AG10803 (cell line): ENCODE data around the gene STARD10.

Source experiments
- DNase-seq: peaks from one replicate; pipeline ENCODE4 v3.0.0; 2010; ENCODE audit warnings: low read depth
- H3K4me3 ChIP-seq: 2 replicates; pipeline ENCODE4 v1.5.1; 2011; ENCODE audit warnings: mild to moderate bottlenecking, low read length, control low read depth
- TF ChIP-seq, protein P1 (sequence below): conservative IDR thresholded peaks from 2 replicates; pipeline ENCODE4 v1.5.1; 2011; ENCODE audit warnings: mild to moderate bottlenecking, low read length, control low read depth, inconsistent platforms

Gene STARD10

GRCh38 chr11:72825661-72826060 is 31.8 kb upstream of the STARD10 start:
- H3K4me3 ChIP-seq, result no peak overlapping the region
- no peak for DNase-seq
- TF ChIP-seq, protein P1, sequence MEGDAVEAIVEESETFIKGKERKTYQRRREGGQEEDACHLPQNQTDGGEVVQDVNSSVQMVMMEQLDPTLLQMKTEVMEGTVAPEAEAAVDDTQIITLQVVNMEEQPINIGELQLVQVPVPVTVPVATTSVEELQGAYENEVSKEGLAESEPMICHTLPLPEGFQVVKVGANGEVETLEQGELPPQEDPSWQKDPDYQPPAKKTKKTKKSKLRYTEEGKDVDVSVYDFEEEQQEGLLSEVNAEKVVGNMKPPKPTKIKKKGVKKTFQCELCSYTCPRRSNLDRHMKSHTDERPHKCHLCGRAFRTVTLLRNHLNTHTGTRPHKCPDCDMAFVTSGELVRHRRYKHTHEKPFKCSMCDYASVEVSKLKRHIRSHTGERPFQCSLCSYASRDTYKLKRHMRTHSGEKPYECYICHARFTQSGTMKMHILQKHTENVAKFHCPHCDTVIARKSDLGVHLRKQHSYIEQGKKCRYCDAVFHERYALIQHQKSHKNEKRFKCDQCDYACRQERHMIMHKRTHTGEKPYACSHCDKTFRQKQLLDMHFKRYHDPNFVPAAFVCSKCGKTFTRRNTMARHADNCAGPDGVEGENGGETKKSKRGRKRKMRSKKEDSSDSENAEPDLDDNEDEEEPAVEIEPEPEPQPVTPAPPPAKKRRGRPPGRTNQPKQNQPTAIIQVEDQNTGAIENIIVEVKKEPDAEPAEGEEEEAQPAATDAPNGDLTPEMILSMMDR, result no peak

DNA sequence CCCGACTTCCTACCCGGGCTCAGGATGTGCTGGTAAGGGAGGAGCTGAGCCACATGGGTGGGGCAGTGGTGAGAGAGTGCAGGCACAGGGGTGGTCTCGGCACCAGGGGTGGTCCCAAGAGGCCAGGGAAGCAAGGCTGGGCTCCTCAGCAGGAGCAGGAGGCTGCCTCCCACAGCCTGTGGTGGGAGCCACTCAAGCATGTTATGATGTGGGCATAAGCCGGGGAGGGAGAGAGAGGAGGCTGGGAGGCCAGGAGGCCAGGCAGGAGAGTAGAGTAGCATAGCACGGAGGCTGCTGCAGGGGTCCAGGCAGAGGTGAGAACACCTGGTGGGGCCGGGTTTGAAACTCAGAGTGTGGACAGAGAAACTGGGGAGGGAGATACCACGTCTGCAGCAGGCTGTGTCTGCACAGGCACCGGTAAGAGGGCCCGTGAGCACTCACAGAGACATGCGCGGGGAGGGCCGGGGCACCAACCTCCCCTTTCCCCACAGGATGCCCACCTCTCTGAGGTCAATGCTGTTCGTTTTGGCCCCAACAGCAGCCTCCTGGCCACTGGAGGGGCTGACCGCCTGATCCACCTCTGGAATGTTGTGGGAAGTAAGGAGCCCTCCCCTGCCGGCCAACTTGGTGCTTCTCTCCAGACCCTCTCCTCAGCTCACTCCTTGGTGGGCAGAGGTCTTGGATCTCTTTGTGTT is 31.1 kb upstream of the STARD10 start:
- H3K4me3 ChIP-seq, result no peak overlapping the region
- TF ChIP-seq, protein P1, result no peak
- DNase-seq, result no peak

GRCh38 chr11:72824020-72824419 is 30.2 kb upstream of the STARD10 start:
- DNase-seq, result no peak
- TF ChIP-seq, protein P1, result no peak
- no peak overlapping the region for H3K4me3 ChIP-seq

GRCh38 chr11:72823105-72823804 is 29.4 kb upstream of the STARD10 start:
- TF ChIP-seq, protein P1, result no peak
- no peak overlapping the region for H3K4me3 ChIP-seq
- DNase-seq, result no peak

DNA sequence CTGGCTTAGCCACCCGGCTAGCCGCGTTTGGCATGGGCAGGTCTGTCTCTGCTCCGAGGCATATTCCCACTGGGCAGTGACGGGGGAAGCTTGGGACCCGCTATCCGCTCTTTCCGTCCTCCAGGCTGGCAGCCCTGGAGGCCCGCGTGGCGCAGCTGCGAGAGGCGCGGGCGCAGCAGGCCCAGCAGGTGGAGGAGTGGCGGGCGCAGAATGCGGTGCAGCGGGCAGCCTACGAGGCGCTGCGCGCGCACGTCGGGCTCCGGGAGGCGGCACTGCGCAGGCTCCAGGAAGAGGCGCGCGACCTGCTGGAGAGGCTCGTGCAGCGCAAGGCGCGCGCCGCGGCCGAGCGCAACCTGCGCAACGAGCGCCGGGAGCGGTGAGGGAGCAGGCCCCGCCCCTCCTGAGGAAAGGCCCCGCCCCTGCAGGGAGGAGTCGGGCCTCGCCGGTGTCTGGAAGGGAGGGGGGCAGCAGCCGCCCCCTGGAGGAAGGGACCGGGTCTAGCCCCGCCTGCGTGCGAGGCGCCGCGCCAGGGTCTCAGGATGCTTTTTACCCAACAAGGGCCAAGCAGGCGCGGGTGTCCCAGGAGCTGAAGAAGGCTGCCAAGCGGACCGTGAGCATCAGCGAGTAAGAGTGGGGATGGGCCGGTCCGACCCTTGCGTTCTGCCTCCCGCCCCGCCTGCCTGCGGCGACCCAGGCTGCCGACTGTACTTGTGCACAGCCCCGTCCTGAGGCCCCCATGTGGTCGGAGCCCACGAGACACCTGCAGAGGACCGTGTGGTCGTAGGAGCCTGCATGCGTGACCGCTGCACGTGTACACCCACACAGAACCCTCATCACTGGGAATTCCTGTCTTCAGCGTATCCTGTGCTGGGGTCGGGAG is 28.3 kb upstream of the STARD10 start:
- peak overlapping the region; percentile 64 for H3K4me3 ChIP-seq
- peak; percentile 76 for DNase-seq
- TF ChIP-seq, protein P1, result no peak

DNA sequence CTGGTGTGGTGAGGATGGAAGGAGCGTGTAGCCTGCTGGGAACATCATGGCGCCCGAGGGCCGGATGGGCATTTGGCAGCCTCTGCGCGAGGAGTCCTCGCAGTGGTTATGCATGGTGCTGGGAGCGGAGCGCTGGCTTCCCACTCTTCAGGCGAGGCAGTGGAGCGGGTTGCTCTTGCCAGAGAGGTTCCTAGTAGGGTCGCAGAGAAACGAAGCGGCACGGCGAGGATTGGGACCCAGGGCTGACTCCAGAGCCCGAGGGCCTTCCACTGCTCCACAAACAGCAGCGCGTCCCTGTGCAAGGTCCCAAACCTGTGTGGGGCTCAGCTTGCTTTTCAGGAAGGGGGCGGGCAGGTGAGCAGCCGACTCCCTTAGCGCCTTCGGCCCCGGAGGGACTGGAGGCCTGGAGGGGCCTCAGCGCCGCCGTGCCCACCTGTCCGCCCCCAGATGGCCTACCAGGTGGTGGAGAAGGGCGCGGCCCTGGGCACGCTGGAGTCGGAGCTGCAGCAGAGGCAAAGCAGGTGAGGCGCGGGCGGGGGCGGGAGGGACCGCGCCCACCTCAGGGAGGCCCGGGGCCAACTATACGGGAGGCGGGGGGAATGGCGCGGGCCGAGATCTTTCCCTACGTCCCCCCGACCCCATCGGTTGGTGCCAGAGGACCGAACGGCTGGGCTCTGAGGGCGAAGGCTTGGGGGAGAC is 27.5 kb upstream of the STARD10 start:
- TF ChIP-seq, protein P1, result no peak
- H3K4me3 ChIP-seq, result peak overlapping the region; percentile 64
- DNase-seq, result no peak
